Erythroblast (primary cell): ENCODE data around the gene UBE2D2.

Source experiments
- GATA1 ChIP-seq: IDR thresholded peaks from 2 replicates; pipeline ENCODE4 v1.6.1; 2011; ENCODE audit warnings: low read depth, mild to moderate bottlenecking, control low read depth, low read length, moderate library complexity
- POLR2A ChIP-seq: IDR thresholded peaks from 2 replicates; pipeline ENCODE4 v1.6.1; 2011; ENCODE audit warnings: mild to moderate bottlenecking, low read length

DNA sequence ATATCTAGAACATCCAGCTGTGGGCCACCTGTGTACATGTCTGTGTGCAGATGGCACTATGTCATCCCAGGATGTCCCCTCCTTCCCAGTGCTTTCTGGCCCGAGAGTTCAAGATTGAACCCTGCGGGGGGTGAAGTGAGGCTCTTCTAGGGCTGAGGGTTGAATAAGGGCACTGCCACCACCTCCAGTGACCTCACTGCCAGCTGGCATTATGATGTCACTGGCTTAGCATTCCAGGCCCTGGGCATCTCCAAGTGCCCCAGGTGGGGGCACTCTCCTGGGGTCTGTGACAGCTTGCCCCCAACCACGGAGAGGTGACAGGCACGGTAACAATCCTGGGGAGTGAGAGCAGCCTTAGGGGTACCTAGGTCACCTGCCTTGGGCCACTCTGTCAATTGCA, 114.1 kb downstream of the UBE2D2 start:
- no peak for TF ChIP-seq POLR2A
- no peak for TF ChIP-seq GATA1
